ENCODE results near the gene UNCX.

DNA sequence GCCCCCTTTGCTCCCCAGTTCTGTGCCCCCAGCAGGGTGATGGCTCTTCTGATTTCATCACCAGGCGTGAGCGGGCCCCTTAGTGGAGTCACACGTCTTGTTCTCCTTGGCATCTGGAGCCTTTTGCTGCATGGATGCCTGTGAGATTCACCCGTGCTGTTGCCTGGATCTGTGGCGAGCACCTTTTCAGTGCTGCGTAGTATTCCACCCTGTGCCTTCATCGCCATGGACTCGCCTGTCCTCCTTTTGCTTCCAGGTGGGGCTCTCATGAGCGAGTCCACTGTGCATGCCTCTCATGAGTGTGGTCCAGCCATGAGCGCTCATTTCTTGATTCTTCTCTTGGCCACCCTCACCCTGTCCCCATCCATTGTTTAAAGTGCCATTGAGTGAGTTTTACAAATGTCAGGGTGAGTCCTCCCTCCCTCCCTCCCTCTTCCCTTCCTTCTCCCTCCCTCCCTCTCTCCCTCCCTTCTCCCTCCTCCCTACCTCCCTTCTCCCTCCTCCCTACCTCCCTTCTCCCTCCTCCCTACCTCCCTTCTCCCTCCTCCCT, 44.0 kb downstream of the UNCX start:
- TF ChIP-seq POLR2A (IDR thresholded peaks at IDR 0.05; ENCODE audit: borderline replicate concordance, extremely low read depth, insufficient read depth, insufficient read length) (no peak), SRF (IDR thresholded peaks at IDR 0.05; ENCODE audit: low read depth) (no peak), EZH2 (IDR thresholded peaks at IDR 0.05) (no peak), RAD21 (IDR thresholded peaks at IDR 0.05; ENCODE audit: low read depth) (no peak), CEBPB (IDR thresholded peaks at IDR 0.05; ENCODE audit: low read depth) (no peak)
- TF ChIP-seq, protein P1, sequence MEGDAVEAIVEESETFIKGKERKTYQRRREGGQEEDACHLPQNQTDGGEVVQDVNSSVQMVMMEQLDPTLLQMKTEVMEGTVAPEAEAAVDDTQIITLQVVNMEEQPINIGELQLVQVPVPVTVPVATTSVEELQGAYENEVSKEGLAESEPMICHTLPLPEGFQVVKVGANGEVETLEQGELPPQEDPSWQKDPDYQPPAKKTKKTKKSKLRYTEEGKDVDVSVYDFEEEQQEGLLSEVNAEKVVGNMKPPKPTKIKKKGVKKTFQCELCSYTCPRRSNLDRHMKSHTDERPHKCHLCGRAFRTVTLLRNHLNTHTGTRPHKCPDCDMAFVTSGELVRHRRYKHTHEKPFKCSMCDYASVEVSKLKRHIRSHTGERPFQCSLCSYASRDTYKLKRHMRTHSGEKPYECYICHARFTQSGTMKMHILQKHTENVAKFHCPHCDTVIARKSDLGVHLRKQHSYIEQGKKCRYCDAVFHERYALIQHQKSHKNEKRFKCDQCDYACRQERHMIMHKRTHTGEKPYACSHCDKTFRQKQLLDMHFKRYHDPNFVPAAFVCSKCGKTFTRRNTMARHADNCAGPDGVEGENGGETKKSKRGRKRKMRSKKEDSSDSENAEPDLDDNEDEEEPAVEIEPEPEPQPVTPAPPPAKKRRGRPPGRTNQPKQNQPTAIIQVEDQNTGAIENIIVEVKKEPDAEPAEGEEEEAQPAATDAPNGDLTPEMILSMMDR (IDR thresholded peaks at IDR 0.05 in 2 of 3, conservative IDR thresholded peaks at IDR 0.05 in 1 of 3; ENCODE audit: borderline replicate concordance in 1 of 3, insufficient read depth in 1 of 3, low read depth in 2 of 3, low read length in 2 of 3): no peak

Data from HCT116 (cell line).